Measurements from ENCODE around the gene GKAP1.

Gene GKAP1

GRCh38 chr9:83701769-83702168 is 115.8 kb downstream of the GKAP1 start:
- H3K4me3 ChIP-seq (ENCODE audit: low read depth, low read length), result no peak overlapping the region
- TF ChIP-seq CTCF (IDR thresholded peaks at IDR 0.05; ENCODE audit: low read depth, low read length), result no peak

- H3K4me3 ChIP-seq (ENCODE audit: low read depth, low read length), result no peak overlapping the region
- no peak for TF ChIP-seq CTCF (IDR thresholded peaks at IDR 0.05; ENCODE audit: low read depth, low read length)
These were observed 116.3 kb downstream of the GKAP1 start for GRCh38 chr9:83701286-83701685.

DNA sequence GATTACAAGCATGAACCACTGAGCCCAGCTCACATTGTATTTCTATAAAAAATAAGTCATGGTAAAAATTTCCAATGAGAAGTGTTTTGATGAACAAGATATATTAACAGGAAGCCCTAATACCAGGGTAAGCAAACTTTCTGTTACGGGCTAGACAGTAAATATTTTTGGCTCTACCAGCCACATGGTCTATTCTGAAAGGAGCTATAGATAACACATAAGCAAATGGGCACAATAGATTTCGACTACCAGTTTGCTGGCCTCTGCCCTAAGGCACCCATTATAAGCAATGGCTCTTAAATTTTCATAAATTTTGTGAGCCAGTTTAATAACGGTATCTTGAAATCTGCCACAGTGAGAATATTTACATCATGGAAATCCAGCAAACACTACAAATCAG is 118.0 kb downstream of the GKAP1 start:
- no peak overlapping the region for H3K4me3 ChIP-seq (ENCODE audit: low read depth, low read length)
- TF ChIP-seq CTCF (IDR thresholded peaks at IDR 0.05; ENCODE audit: low read depth, low read length), result no peak

GRCh38 chr9:83698976-83699585 is 118.5 kb downstream of the GKAP1 start:
- TF ChIP-seq CTCF (IDR thresholded peaks at IDR 0.05; ENCODE audit: low read depth, low read length), result no peak
- H3K4me3 ChIP-seq (ENCODE audit: low read depth, low read length), result no peak overlapping the region

GRCh38 chr9:83691492-83691891 is 126.1 kb downstream of the GKAP1 start:
- H3K4me3 ChIP-seq (ENCODE audit: low read depth, low read length), result no peak overlapping the region
- TF ChIP-seq CTCF (IDR thresholded peaks at IDR 0.05; ENCODE audit: low read depth, low read length), result no peak
